Neural progenitor cell (in vitro differentiated cells): ENCODE results near the gene ADAMTSL2. TPM values are rescaled to one million over a fixed set of nuclear protein-coding genes. Genes with fewer than 3 reads are reported as not detected.
A peak's percentile ranks its signal among the peaks of the same experiment; 100 is the strongest.

Experiments
- DNase-seq: peaks from one replicate; pipeline ENCODE4 v3.0.0-alpha.2; 2016; ENCODE audit warnings: low spot score
- H2AFZ ChIP-seq: fragments of 200-600 bp; sonication (generic); replicated peaks from 2 replicates; pipeline ENCODE4 v1.6.1; 2016; ENCODE audit warnings: antibody characterized with exemption
- H3F3A ChIP-seq: fragments of 200-600 bp; sonication (generic); 2 replicates; pipeline ENCODE4 v1.6.1; 2016; ENCODE audit warnings: antibody characterized with exemption, low read depth
- H3K27ac ChIP-seq: fragments of 200-600 bp; sonication (generic); 2 replicates; pipeline ENCODE4 v1.5.1; 2016; ENCODE audit warnings: mild to moderate bottlenecking
- H3K27me3 ChIP-seq: fragments of 200-600 bp; sonication (generic); 2 replicates; pipeline ENCODE4 v1.6.1; 2016; ENCODE audit warnings: mild to moderate bottlenecking, moderate library complexity
- H3K36me3 ChIP-seq: fragments of 200-600 bp; sonication (generic); 2 replicates; pipeline ENCODE4 v1.5.1; 2016
- H3K4me1 ChIP-seq: fragments of 200-600 bp; sonication (generic); 2 replicates; pipeline ENCODE4 v1.6.1; 2016; ENCODE audit warnings: mixed run types
- H3K4me2 ChIP-seq: fragments of 200-600 bp; sonication (generic); 2 replicates; pipeline ENCODE4 v1.6.1; 2016
- H3K4me3 ChIP-seq: fragments of 200-600 bp; sonication (generic); 2 replicates; pipeline ENCODE4 v1.5.1; 2016
- H3K79me2 ChIP-seq: fragments of 200-600 bp; sonication (generic); 2 replicates; pipeline ENCODE4 v1.6.1; 2016; ENCODE audit warnings: low read depth
- H3K9ac ChIP-seq: fragments of 200-600 bp; sonication (generic); 2 replicates; pipeline ENCODE4 v1.6.1; 2016
- H3K9me3 ChIP-seq: fragments of 200-600 bp; sonication (generic); 2 replicates; pipeline ENCODE4 v1.5.1; 2016; ENCODE audit warnings: low read depth
- H4K20me1 ChIP-seq: fragments of 200-600 bp; sonication (generic); 2 replicates; pipeline ENCODE4 v1.6.1; 2016; ENCODE audit warnings: low read depth
- H3K27ac Mint-ChIP-seq: 3 replicates; pipeline ENCODE4 v1.8.0; 2021; ENCODE audit warnings: mixed read lengths
- H3K27me3 Mint-ChIP-seq: 2 replicates; pipeline ENCODE4 v1.8.0; 2022; ENCODE audit warnings: low read depth, mild to moderate bottlenecking, inconsistent platforms, moderate library complexity, mixed read lengths; ENCODE audit not compliant: insufficient read depth
- H3K36me3 Mint-ChIP-seq: 3 replicates; pipeline ENCODE4 v1.8.0; 2021; ENCODE audit warnings: mixed read lengths
- H3K4me1 Mint-ChIP-seq: 3 replicates; pipeline ENCODE4 v1.8.0; 2021; ENCODE audit warnings: mixed read lengths
- H3K4me3 Mint-ChIP-seq: 3 replicates; pipeline ENCODE4 v1.8.0; 2021; ENCODE audit warnings: mild to moderate bottlenecking, moderate library complexity, mixed read lengths
- H3K9me3 Mint-ChIP-seq: 3 replicates; pipeline ENCODE4 v1.8.0; 2020; ENCODE audit warnings: mixed read lengths
- CTCF ChIP-seq: fragments of 200-600 bp; sonication (generic); IDR thresholded peaks from 2 replicates; pipeline ENCODE4 v1.5.1; 2017; ENCODE audit warnings: antibody characterized with exemption, mild to moderate bottlenecking
- EZH2 ChIP-seq: fragments of 200-600 bp; sonication (generic); IDR thresholded peaks from 2 replicates; pipeline ENCODE4 v1.6.1; 2017; ENCODE audit warnings: antibody characterized with exemption, mild to moderate bottlenecking, moderate library complexity
- EZH2phosphoT487 ChIP-seq: fragments of 200-600 bp; sonication (generic); IDR thresholded peaks from 2 replicates; pipeline ENCODE4 v1.6.1; 2017; ENCODE audit warnings: antibody characterized with exemption
- total RNA-seq: library from RNA; depleted of rRNA; stranded (reverse); fragments of >200 nt; gene quantifications from 2 replicates; pipeline ENCODE4 v1.2.3, GENCODE V29; 2015; ENCODE audit warnings: low replicate concordance

The ADAMTSL2 gene
- total RNA-seq, 1 donor from 2014 or later: 0.30 TPM

- Histone ChIP-seq H3F3A (peaks cover 8% of the 10 kb centered on the region), H3K9me3 (no peaks in the 10 kb centered on the region), H3K4me3 (no peak overlapping the region), H3K27ac (no peak overlapping the region), H4K20me1 (no peaks in the 10 kb centered on the region), H3K79me2 (no peaks in the 10 kb centered on the region), H3K4me2 (no peak overlapping the region), H3K36me3 (no peaks in the 10 kb centered on the region), H3K27me3 (no peaks in the 10 kb centered on the region), H3K9ac (no peak overlapping the region), H3K4me1 (no peaks in the 10 kb centered on the region), H2AFZ (no peak overlapping the region)
- no peak overlapping the region for H3K27ac Mint-ChIP-seq
- H3K4me1 Mint-ChIP-seq: peaks cover 9% of the 10 kb centered on the region
- DNase-seq: no peak
- TF ChIP-seq EZH2 (no peak), CTCF (no peak), EZH2phosphoT487 (no peak)
- H3K36me3 Mint-ChIP-seq: no peaks in the 10 kb centered on the region
- peaks cover 10% of the 10 kb centered on the region for H3K27me3 Mint-ChIP-seq
- no peaks in the 10 kb centered on the region for H3K9me3 Mint-ChIP-seq
- no peak overlapping the region for H3K4me3 Mint-ChIP-seq
Observed at GRCh38 chr9:133490865-133491655, 43.4 kb upstream of the ADAMTSL2 start.

- no peaks in the 10 kb centered on the region for H3K9me3 Mint-ChIP-seq
- H3K36me3 Mint-ChIP-seq: no peaks in the 10 kb centered on the region
- Histone ChIP-seq H3K4me2 (no peak overlapping the region), H2AFZ (no peak overlapping the region), H3K4me1 (no peaks in the 10 kb centered on the region), H3K27me3 (no peaks in the 10 kb centered on the region), H3K36me3 (no peaks in the 10 kb centered on the region), H3K4me3 (no peak overlapping the region), H3K9me3 (no peaks in the 10 kb centered on the region), H3F3A (peaks cover 9% of the 10 kb centered on the region), H3K27ac (no peak overlapping the region), H3K9ac (no peak overlapping the region), H3K79me2 (no peaks in the 10 kb centered on the region), H4K20me1 (no peaks in the 10 kb centered on the region)
- no peak overlapping the region for H3K27ac Mint-ChIP-seq
- peaks cover 9% of the 10 kb centered on the region for H3K4me1 Mint-ChIP-seq
- DNase-seq: no peak
- H3K27me3 Mint-ChIP-seq: peaks cover 10% of the 10 kb centered on the region
- no peak overlapping the region for H3K4me3 Mint-ChIP-seq
- TF ChIP-seq EZH2 (no peak), EZH2phosphoT487 (no peak), CTCF (no peak)
Observed at GRCh38 chr9:133491656-133491925, 42.9 kb upstream of the ADAMTSL2 start.

GRCh38 chr9:133492061-133493021, 42.2 kb upstream of the ADAMTSL2 start:
- Histone ChIP-seq H3K4me3 (no peak overlapping the region), H3K27ac (no peak overlapping the region), H3K9me3 (no peaks in the 10 kb centered on the region), H3K79me2 (no peaks in the 10 kb centered on the region), H3K36me3 (no peaks in the 10 kb centered on the region), H3K4me2 (no peak overlapping the region), H2AFZ (no peak overlapping the region), H3F3A (peaks cover 9% of the 10 kb centered on the region), H3K9ac (no peak overlapping the region), H3K27me3 (no peaks in the 10 kb centered on the region), H4K20me1 (no peaks in the 10 kb centered on the region), H3K4me1 (no peaks in the 10 kb centered on the region)
- TF ChIP-seq CTCF (no peak), EZH2phosphoT487 (no peak), EZH2 (no peak)
- Mint-ChIP-seq H3K36me3 (no peaks in the 10 kb centered on the region), H3K4me3 (peak overlapping the region; percentile 25), H3K4me1 (peaks cover 14% of the 10 kb centered on the region), H3K27me3 (peaks cover 11% of the 10 kb centered on the region), H3K27ac (no peak overlapping the region), H3K9me3 (no peaks in the 10 kb centered on the region)
- no peak for DNase-seq
